Breast epithelium (tissue), 4 donors: Measurements from ENCODE around the gene LPIN3. TPM values are rescaled to one million over a fixed set of nuclear protein-coding genes. Genes with fewer than 3 reads are reported as not detected.

Experiments
- DNase-seq, 2 donors: peaks; one replicate each; pipeline ENCODE4 v3.0.0-alpha.2; 2019; ENCODE audit warnings: low spot score in 2 of 2
- H3K27ac ChIP-seq, 2 donors: fragments of 200-600 bp; sonication (generic) in 1 of 2; one replicate each; pipeline ENCODE4 v1.5.1; 2016 to 2019; ENCODE audit warnings: mild to moderate bottlenecking in 1 of 2
- H3K27me3 ChIP-seq, 2 donors: fragments of 200-600 bp; sonication (generic) in 1 of 2; one replicate each; pipeline versions ENCODE4 v1.5.1 to v1.6.0; 2017 to 2019; ENCODE audit warnings: control low read depth in 1 of 2, mild to moderate bottlenecking in 1 of 2
- H3K36me3 ChIP-seq: fragments of 200-600 bp; one replicate; pipeline ENCODE4 v1.5.1; 2019
- H3K4me1 ChIP-seq, 2 donors: fragments of 200-600 bp; sonication (generic); one replicate each; pipeline ENCODE4 v1.5.1; 2016 to 2019; ENCODE audit warnings: control low read depth in 1 of 2
- H3K4me3 ChIP-seq, 3 donors: fragments of 200-600 bp; sonication (generic); 1 replicate in 2 of 3; 2 replicates in 1 of 3; pipeline ENCODE4 v1.5.1; 2016 to 2019; ENCODE audit warnings: mild to moderate bottlenecking in 3 of 3, moderate library complexity in 2 of 3
- H3K9me3 ChIP-seq, 2 donors: fragments of 200-600 bp; sonication (generic) in 1 of 2; one replicate each; pipeline ENCODE4 v1.5.1; 2016 to 2019; ENCODE audit warnings: control low read depth in 1 of 2
- POLR2A ChIP-seq: fragments of 450-650 bp; IDR thresholded peaks from one replicate; pipeline ENCODE4 v1.6.1; 2016; ENCODE audit warnings: antibody characterized with exemption, mild to moderate bottlenecking, moderate library complexity
- POLR2AphosphoS5 ChIP-seq, 3 donors: sonication (generic); formaldehyde crosslinking; IDR thresholded peaks; one replicate each; pipeline ENCODE4 v1.6.1; 2017; ENCODE audit warnings: antibody characterized with exemption in 3 of 3
- intact Hi-C: fragments of 100-400 bp; cut with DNase I; formaldehyde crosslinking; loops from one replicate; pipeline ENCODE4 v1.15.1; 2023; ENCODE audit warnings: low total_unique reads
- total RNA-seq, 3 donors: library from RNA; depleted of rRNA; stranded (reverse); fragments of >200 nt; gene quantifications; one replicate each; pipeline ENCODE4 v1.1.0, GENCODE V29; 2016
- TF ChIP-seq, protein P1 (sequence below), 3 donors: fragments of 450-650 bp; IDR thresholded peaks; one replicate each; pipeline ENCODE4 v1.5.1; 2016 to 2017; ENCODE audit warnings: antibody characterized with exemption in 3 of 3, mild to moderate bottlenecking in 3 of 3, moderate library complexity in 3 of 3

LPIN3 gene
- total RNA-seq, 3 donors from 2014 or later, result 20.8 to 43.2 (median 39.0) TPM

DNA sequence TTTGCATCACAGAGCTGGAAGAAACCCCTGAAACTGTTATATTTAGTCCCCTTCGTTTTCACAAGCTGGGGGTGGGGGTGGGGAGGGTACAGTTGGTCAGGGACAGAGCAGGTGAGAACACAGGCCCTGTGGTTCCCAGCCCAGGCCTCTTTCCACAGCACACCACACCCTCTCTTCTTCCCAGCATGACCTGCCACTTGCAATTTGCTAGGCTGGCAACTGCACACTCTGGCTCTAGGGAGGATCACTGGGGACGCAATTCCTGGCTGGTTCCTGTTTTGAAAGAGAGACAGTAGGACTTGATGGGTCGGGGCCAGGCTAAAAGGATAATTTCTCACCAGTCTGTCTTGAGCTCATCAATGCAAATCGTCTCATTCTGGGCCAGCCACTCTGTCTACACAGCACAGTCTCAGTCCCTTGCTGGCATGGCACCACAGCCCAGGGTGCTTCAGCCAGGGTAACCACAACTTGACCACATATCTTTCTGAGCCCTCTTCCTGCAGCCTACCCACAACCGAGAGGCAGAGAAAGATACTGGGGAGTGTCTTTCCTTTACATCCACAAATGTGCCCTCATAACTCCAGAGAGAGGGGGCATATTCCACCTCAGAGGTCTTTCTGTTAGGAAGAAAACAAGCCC is 67.7 kb downstream of the LPIN3 start:
- TF ChIP-seq POLR2AphosphoS5 (IDR thresholded peaks at IDR 0.05) (no peak), POLR2A (no peak)
- TF ChIP-seq, protein P1, sequence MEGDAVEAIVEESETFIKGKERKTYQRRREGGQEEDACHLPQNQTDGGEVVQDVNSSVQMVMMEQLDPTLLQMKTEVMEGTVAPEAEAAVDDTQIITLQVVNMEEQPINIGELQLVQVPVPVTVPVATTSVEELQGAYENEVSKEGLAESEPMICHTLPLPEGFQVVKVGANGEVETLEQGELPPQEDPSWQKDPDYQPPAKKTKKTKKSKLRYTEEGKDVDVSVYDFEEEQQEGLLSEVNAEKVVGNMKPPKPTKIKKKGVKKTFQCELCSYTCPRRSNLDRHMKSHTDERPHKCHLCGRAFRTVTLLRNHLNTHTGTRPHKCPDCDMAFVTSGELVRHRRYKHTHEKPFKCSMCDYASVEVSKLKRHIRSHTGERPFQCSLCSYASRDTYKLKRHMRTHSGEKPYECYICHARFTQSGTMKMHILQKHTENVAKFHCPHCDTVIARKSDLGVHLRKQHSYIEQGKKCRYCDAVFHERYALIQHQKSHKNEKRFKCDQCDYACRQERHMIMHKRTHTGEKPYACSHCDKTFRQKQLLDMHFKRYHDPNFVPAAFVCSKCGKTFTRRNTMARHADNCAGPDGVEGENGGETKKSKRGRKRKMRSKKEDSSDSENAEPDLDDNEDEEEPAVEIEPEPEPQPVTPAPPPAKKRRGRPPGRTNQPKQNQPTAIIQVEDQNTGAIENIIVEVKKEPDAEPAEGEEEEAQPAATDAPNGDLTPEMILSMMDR (IDR thresholded peaks at IDR 0.05), result no peak
- Histone ChIP-seq H3K4me1 (peaks cover 3 to 12% of the 10 kb centered on the region in 2 donors), H3K27ac (peak overlapping the region in 1 of 2 donors; percentile 19), H3K4me3 (no peak overlapping the region), H3K27me3 (no peaks in the 10 kb centered on the region), H3K9me3 (no peaks in the 10 kb centered on the region), H3K36me3 (peaks cover 14% of the 10 kb centered on the region)
- intact Hi-C loops, result no loop called here
- no peak for DNase-seq

DNA sequence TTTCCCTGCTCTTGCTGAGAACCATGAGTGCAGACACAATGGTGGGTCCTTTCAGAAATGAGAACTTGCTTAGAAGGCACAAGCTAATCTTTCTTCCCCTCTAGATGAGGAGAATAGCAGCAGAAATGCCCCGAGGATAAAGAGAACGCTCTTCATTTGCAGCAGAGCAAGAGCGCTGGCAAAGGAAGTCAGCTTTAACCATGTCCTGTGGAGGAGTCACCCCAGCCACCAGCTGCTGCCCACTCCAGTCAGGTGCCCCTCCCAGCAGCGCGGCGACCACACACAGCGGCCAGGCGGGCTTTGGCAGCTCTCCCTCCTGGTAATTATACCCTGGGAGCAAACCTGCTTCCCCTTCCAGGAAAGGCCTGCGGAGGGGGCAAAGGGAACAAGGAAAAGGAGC is 68.4 kb downstream of the LPIN3 start:
- DNase-seq, result no peak
- no peaks in the 10 kb centered on the region for H3K27me3 ChIP-seq
- TF ChIP-seq, protein P1 (IDR thresholded peaks at IDR 0.05), result no peak
- TF ChIP-seq POLR2A (no peak), POLR2AphosphoS5 (IDR thresholded peaks at IDR 0.05) (no peak)
- peaks cover 8% of the 10 kb centered on the region for H3K36me3 ChIP-seq
- intact Hi-C loops, result no loop called here
- no peak overlapping the region for H3K4me3 ChIP-seq
- H3K4me1 ChIP-seq, result peaks cover 3 to 12% of the 10 kb centered on the region in 2 donors
- no peaks in the 10 kb centered on the region for H3K9me3 ChIP-seq
- H3K27ac ChIP-seq, result peak overlapping the region in 1 of 2 donors; percentile 19

Other genes starting within 250 kb of the LPIN3 start
- gene PLCG1, start 203.3 kb upstream of the LPIN3 start, total RNA-seq, result 100 to 1,000 TPM in 1 of 3 donors, 10 to 100 TPM in 2; 88.5 to 132 (median 92.3) TPM
- gene ZHX3, start 23.1 kb upstream of the LPIN3 start, total RNA-seq, result 10 to 100 TPM; 34.4 to 35.7 (median 34.6) TPM
- gene EMILIN3, start 26.0 kb downstream of the LPIN3 start, total RNA-seq, result 1 to 10 TPM in 2 of 3 donors, under 1 TPM in 1; 0.32 to 7.5 (median 1.3) TPM